Epithelial cell of esophagus (primary cell): ENCODE results near the gene CYB5B.

Experiments
- DNase-seq: peaks from one replicate; pipeline ENCODE4 v3.0.0; 2010; ENCODE audit warnings: low read depth
- H3K4me3 ChIP-seq: 2 replicates; pipeline ENCODE4 v1.5.1; 2011; ENCODE audit warnings: mild to moderate bottlenecking, low read length, control low read depth
- TF ChIP-seq, protein P1 (sequence below): IDR thresholded peaks from 2 replicates; pipeline ENCODE4 v1.5.1; 2011; ENCODE audit warnings: low read depth, mild to moderate bottlenecking, low read length, control low read depth, inconsistent platforms; ENCODE audit not compliant: insufficient read depth; ENCODE audit errors: missing control alignments

Gene CYB5B

DNA sequence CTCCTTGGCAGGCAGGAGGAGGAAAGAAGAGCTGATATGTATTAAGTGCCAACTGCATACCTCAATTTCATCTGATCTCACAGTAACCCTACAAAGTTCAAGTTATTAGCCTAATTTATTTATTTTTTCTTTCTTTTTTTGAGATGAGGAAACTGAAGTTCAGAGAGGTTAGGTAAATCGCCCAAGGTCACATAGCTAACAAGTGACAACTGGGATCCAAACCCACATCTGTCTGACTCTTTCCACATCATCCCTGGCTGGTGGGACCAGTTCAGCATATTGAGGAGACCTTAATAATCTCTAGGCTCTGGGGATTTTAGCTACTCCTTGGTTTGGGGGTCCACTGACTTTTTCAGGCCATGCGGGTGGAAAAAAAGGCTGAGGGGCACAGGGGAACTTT lies 60.9 kb downstream of the CYB5B start:
- TF ChIP-seq, protein P1, sequence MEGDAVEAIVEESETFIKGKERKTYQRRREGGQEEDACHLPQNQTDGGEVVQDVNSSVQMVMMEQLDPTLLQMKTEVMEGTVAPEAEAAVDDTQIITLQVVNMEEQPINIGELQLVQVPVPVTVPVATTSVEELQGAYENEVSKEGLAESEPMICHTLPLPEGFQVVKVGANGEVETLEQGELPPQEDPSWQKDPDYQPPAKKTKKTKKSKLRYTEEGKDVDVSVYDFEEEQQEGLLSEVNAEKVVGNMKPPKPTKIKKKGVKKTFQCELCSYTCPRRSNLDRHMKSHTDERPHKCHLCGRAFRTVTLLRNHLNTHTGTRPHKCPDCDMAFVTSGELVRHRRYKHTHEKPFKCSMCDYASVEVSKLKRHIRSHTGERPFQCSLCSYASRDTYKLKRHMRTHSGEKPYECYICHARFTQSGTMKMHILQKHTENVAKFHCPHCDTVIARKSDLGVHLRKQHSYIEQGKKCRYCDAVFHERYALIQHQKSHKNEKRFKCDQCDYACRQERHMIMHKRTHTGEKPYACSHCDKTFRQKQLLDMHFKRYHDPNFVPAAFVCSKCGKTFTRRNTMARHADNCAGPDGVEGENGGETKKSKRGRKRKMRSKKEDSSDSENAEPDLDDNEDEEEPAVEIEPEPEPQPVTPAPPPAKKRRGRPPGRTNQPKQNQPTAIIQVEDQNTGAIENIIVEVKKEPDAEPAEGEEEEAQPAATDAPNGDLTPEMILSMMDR: no peak
- H3K4me3 ChIP-seq: no peak overlapping the region
- no peak for DNase-seq

DNA sequence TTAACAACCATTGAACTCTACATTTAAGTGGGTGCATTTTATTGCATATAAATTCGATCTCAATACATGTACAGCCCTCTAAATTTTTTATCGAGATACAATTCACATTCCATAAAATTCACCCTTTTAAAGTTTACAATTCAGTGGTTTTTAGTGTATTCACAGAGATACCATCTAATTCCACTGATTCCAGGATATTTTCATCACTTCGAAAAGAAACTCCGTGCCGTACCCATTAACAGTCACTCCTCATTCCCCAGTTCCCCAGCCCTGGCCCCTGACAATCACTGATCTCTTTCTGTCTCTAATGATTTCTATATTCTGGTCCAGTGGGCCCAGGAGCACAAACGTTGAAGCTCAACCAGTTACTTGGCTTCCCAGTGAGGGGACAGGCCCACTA lies 61.4 kb downstream of the CYB5B start:
- no peak for DNase-seq
- H3K4me3 ChIP-seq: no peak overlapping the region
- TF ChIP-seq, protein P1: no peak

DNA sequence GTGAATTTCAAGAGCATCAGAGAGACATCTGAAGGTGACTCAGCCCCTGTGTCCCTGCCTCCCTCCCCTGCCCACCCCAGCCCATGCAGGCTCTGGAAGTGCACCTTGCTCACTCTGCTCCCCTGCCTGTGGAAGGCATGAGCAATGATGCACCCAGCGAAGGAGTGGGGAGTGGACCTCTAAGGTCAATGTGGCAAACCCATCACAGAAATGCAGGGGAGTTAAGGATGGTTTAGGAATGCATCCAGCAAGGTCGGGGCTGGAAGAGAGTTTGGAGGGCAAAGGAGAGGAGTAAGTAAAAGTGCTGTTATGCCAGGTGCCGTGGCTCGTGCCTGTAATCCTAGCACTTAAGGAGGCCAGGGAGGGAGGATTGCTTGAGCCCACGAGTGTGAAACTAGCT lies 61.9 kb downstream of the CYB5B start:
- no peak for DNase-seq
- H3K4me3 ChIP-seq: no peak overlapping the region

DNA sequence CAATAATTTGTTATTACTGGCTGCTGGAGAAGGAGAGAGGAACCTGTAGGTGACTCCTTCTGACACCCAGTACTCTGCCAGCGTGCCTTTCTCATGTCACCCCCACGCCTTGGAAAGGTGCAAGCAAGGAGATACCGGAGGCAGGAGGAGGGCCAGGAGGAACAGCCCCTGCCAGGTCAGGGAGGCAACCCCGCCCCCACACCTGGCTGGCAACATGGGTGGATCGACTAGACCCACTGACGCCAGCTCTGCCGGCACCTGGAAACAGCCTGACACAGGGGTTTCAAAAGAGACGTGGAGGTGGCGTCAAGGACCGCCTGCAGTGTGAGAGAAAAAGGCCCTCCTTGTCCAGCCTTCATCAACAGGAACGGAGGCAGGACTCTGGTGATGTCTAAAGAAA lies 62.3 kb downstream of the CYB5B start:
- TF ChIP-seq, protein P1: no peak

More for the DNA sequence above, 61.9 kb downstream of the CYB5B start:
- TF ChIP-seq, protein P1: no peak

DNA sequence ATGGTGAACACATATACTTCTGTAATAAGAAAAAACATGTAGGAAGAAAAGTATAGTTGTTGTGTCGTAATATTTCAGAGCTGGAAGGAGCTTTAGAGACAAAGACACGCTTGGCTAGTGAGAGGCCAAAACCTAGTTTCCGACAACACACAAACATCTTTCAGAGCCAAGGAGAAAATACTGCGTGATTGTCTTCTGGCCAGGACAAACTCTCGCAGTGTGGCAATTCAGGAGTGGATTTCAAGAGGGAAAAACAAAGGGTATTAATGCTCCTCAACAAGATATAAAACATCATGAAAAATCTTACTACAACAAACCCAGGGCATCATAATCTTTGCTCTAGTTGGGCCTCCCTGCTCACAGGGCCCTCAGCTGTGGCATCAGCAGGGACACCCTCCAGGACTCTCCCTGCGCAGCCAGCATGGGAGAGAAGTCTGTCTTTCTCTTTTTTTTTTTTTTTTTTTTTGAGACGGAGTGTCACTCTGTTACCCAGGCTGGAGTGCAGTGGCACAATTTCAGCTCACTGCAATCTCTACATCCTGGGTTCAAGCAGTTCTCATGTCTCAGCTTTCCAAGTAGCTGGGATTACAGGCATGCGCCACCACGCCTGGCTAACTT lies 66.4 kb downstream of the CYB5B start:
- DNase-seq: no peak
- H3K4me3 ChIP-seq: no peak overlapping the region
- TF ChIP-seq, protein P1: no peak

More for the DNA sequence above, 62.3 kb downstream of the CYB5B start:
- no peak for DNase-seq
- H3K4me3 ChIP-seq: no peak overlapping the region

DNA sequence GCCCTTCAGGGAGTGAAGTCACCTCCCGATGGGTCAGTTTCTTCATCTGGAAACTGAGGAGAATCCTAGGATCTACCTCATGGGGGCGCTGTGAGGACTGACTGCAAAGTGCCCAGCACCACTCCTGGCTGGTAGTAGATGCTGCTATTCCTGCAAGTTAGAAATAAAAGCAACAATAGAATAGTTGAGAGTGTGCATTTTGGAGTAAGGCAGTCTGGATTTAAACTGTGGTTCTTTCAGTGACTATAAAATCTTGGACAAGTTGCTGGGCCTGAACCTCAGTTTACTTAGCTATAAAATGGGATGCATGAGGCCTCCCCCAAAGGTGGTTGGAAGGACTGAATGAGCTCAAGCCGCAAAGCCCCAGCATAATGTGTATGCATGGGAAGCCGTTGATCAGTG lies 70.6 kb downstream of the CYB5B start:
- no peak overlapping the region for H3K4me3 ChIP-seq
- TF ChIP-seq, protein P1: peak; percentile 16
- DNase-seq: peak; percentile 42

DNA sequence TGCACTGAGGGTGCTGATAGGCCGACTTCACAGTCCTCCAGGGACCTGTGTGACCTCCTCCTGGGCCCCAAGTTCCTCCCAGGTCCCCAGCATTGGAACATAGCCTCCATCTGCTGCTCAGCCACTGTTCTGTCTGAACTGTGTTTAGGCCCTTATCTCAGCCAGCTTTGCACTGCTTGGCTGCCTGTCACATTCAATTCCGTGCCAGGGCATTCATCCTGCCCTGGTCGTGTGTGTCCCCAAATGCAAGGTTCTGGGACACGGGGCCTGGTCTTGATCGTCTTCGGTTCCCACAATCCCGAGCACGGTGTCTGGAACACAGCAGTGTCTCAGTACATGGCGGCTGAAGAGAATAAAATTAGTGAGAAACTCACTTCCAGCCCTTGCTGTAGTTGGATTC lies 71.4 kb downstream of the CYB5B start:
- H3K4me3 ChIP-seq: no peak overlapping the region
- no peak for DNase-seq
- TF ChIP-seq, protein P1: no peak
